ENCODE results near the gene ADGRF5. TPM values are rescaled to one million over a fixed set of nuclear protein-coding genes. Genes with fewer than 3 reads are reported as not detected.

ADGRF5 gene
- polyA plus RNA-seq, 1 experiment = not detected

DNA sequence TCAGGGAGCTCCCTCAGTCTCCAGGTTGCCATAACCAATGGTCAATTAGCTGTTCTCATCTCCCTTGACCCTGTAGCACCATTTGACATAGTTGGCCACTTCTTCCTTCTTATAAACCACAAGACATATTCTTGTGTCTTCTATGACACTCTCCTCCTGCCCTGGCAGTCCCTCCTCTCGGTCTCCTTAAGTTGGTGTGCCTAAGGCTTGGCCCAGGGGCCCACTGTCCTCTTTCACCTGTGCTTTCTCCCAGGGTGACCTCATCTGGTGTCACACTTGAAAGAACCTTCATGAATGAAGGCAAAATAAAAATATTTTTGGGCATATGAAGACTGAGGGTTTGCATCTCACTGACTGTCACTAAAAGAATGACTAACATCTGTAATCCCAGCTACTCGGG lies 9.7 kb upstream of the ADGRF5 start:
- no peak for DNase-seq (ENCODE audit: low read depth, low spot score)
- Histone ChIP-seq H3K4me3 (ENCODE audit: low read depth, low read length) (no peak overlapping the region), H3K9me3 (ENCODE audit: control insufficient read depth, insufficient read depth, low read length) (no peaks in the 10 kb centered on the region), H3K27ac (ENCODE audit: low read depth, low read length) (no peak overlapping the region), H3K27me3 (ENCODE audit: control insufficient read depth, insufficient read depth, low read length) (no peaks in the 10 kb centered on the region)
- TF ChIP-seq CTCF (IDR thresholded peaks at IDR 0.05; ENCODE audit: low read depth, low read length) = no peak
- CTCF ChIA-PET = no interaction called here
- POLR2A ChIA-PET = no interaction called here

DNA sequence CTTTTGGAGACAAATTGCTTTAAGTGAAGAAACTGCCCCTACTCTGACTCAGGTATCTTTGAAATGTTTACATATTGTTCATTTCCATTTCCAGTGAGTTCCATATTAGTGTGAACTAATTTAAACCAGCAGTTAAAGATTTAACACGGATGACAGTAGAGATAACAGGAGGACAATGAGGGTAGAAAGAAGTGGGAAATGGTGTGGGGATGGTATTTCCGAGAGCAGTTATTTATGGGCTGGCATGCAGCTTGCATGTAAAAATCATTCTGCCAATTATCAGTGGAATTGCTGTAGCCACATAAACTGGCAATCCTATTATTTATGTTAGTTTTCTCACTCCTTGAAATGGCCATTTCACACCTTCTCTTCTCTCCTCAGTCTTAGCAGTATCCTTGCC lies 8.6 kb upstream of the ADGRF5 start:
- Histone ChIP-seq H3K27ac (ENCODE audit: low read depth, low read length) (no peak overlapping the region), H3K27me3 (ENCODE audit: control insufficient read depth, insufficient read depth, low read length) (no peaks in the 10 kb centered on the region), H3K9me3 (ENCODE audit: control insufficient read depth, insufficient read depth, low read length) (no peaks in the 10 kb centered on the region), H3K4me3 (ENCODE audit: low read depth, low read length) (no peak overlapping the region)
- no peak for DNase-seq (ENCODE audit: low read depth, low spot score)
- TF ChIP-seq CTCF (IDR thresholded peaks at IDR 0.05; ENCODE audit: low read depth, low read length) = no peak
- ChIA-PET POLR2A (no interaction called here), CTCF (no interaction called here)

DNA sequence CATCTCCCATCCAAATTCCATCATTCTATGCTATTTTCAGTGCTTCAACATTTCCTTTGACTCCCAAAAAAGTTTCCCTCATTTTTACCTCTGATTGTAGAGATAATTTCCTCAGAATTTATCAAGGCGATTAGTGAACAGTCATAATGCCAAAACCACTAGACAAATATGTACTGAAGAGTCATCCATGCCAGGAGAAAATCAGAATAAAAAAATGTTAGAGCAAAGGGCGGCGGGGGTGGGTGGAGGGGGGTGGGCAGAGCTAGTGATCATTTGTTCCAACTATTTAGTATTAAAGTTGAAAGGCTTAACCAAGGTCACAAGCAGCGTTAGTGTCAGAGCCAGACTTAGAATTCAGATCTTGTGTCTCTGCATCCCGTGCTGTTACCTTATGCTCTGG lies 5.3 kb upstream of the ADGRF5 start:
- TF ChIP-seq CTCF (IDR thresholded peaks at IDR 0.05; ENCODE audit: low read depth, low read length) = no peak
- no peak for DNase-seq (ENCODE audit: low read depth, low spot score)
- CTCF ChIA-PET = no interaction called here
- Histone ChIP-seq H3K27me3 (ENCODE audit: control insufficient read depth, insufficient read depth, low read length) (no peaks in the 10 kb centered on the region), H3K4me3 (ENCODE audit: low read depth, low read length) (no peak overlapping the region), H3K27ac (ENCODE audit: low read depth, low read length) (no peak overlapping the region), H3K9me3 (ENCODE audit: control insufficient read depth, insufficient read depth, low read length) (no peaks in the 10 kb centered on the region)
- POLR2A ChIA-PET = no interaction called here

DNA sequence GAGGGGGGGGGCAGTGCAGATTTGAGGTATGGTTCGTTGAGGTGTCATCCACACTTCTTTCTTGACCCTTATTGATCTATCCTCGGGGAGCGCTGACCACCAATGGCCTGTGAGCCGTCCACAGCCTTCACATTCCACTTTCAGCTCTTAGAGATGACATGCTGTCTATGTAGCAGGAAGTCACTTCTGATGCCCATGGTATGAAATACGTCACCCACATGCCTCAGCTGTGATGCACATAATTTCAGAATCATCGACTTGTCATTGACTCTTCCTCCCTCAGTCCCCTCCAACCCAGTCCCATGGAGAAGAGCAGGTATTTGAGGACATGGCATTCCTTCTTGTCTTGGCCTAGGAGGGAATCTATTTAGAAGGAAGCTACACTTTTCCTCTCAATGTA lies 4.7 kb upstream of the ADGRF5 start:
- ChIA-PET CTCF (no interaction called here), POLR2A (no interaction called here)
- H3K27ac ChIP-seq (ENCODE audit: low read depth, low read length) = no peak overlapping the region
- H3K9me3 ChIP-seq (ENCODE audit: control insufficient read depth, insufficient read depth, low read length) = no peaks in the 10 kb centered on the region; the same call in 1 of the 2 replicates
- TF ChIP-seq CTCF (IDR thresholded peaks at IDR 0.05; ENCODE audit: low read depth, low read length) = no peak
- H3K4me3 ChIP-seq (ENCODE audit: low read depth, low read length) = no peak overlapping the region
- DNase-seq (ENCODE audit: low read depth, low spot score) = no peak
- H3K27me3 ChIP-seq (ENCODE audit: control insufficient read depth, insufficient read depth, low read length) = no peaks in the 10 kb centered on the region

DNA sequence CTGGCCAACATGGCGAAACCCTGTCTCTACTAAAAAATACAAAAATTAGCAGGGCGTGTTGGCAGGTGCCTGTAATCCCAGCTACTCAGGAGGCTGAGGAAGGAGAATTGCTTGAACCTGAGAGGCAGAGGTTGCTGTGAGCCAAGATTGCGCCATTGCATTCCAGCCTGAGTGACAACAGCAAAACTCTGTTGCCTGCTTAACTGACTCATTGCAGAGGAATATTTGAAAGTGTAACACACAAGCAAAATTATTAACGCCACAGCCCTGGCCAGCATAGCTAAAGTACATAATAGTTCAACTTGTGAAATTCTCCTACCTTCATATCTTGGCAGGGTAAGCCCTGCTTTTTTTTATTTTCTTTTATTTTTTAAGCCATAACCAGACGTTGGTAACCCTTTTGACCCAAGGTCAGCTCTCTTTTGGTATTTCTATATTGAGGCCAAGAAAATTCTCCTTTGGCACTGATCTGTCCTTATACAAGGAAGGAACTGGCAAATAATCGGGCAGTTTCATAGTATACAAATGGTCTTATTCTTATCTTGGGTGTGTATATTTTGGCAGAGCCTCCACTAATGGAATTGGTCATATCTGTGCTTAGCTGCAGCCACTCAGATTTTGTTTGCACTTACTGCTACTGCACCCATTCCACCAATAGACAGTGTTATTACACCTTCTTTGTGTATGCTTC lies 4.0 kb upstream of the ADGRF5 start:
- no peak overlapping the region for H3K4me3 ChIP-seq (ENCODE audit: low read depth, low read length)
- no peaks in the 10 kb centered on the region for H3K27me3 ChIP-seq (ENCODE audit: control insufficient read depth, insufficient read depth, low read length)
- DNase-seq (ENCODE audit: low read depth, low spot score) = no peak
- ChIA-PET POLR2A (no interaction called here), CTCF (no interaction called here)
- no peak overlapping the region for H3K27ac ChIP-seq (ENCODE audit: low read depth, low read length)
- H3K9me3 ChIP-seq (ENCODE audit: control insufficient read depth, insufficient read depth, low read length) = no peaks in the 10 kb centered on the region; the same call in 1 of the 2 replicates
- no peak for TF ChIP-seq CTCF (IDR thresholded peaks at IDR 0.05; ENCODE audit: low read depth, low read length)

All from AG04450 (cell line).